ENCODE measurements around the gene SEMA7A.

SEMA7A gene

GRCh38 chr15:74429781-74430400 is 3.9 kb downstream of the SEMA7A start:
- no peak for DNase-seq

- no peak for DNase-seq
These were observed 4.6 kb downstream of the SEMA7A start for GRCh38 chr15:74428970-74429780.

- DNase-seq = no peak
These were observed 5.3 kb downstream of the SEMA7A start for GRCh38 chr15:74428442-74428787.

GRCh38 chr15:74427607-74428441 is 5.9 kb downstream of the SEMA7A start:
- DNase-seq = no peak

- no peak for DNase-seq
These were observed 7.1 kb downstream of the SEMA7A start for GRCh38 chr15:74426404-74427281.

- no peak for DNase-seq
These were observed 8.1 kb downstream of the SEMA7A start for GRCh38 chr15:74425630-74426029.

- DNase-seq = no peak
These were observed 8.7 kb downstream of the SEMA7A start for GRCh38 chr15:74424901-74425528.

GRCh38 chr15:74423431-74424257 is 10.1 kb downstream of the SEMA7A start:
- DNase-seq = no peak

- no peak for DNase-seq
These were observed 10.9 kb downstream of the SEMA7A start for GRCh38 chr15:74422652-74423430.

- no peak for DNase-seq
These were observed 11.5 kb downstream of the SEMA7A start for GRCh38 chr15:74422265-74422651.

- no peak for DNase-seq
These were observed 12.2 kb downstream of the SEMA7A start for GRCh38 chr15:74421302-74422245.

- no peak for DNase-seq
These were observed 13.4 kb downstream of the SEMA7A start for GRCh38 chr15:74420193-74420905.

GRCh38 chr15:74419432-74419831 is 14.3 kb downstream of the SEMA7A start:
- no peak for DNase-seq

- DNase-seq = no peak
These were observed 15.0 kb downstream of the SEMA7A start for GRCh38 chr15:74418575-74419338.

- DNase-seq = no peak
These were observed 16.1 kb downstream of the SEMA7A start for GRCh38 chr15:74417670-74418069.

- no peak for DNase-seq
These were observed 16.5 kb downstream of the SEMA7A start for GRCh38 chr15:74417225-74417624.

- DNase-seq = no peak
These were observed 17.5 kb downstream of the SEMA7A start for GRCh38 chr15:74415966-74416916.

All from COR-L47 (cell line).